CD1c-positive myeloid dendritic cell (primary cell): ENCODE results near the gene LRCH4.
"Not testable (repeated sequence)": the region's sequence is repeated elsewhere in the genome, so short reads cannot be mapped to it uniquely, and the experiment has no call there.

Source experiments
- DNase-seq: peaks from one replicate; pipeline ENCODE4 v3.0.0-alpha.2; 2016; ENCODE audit errors: extremely low spot score

Gene LRCH4

DNA sequence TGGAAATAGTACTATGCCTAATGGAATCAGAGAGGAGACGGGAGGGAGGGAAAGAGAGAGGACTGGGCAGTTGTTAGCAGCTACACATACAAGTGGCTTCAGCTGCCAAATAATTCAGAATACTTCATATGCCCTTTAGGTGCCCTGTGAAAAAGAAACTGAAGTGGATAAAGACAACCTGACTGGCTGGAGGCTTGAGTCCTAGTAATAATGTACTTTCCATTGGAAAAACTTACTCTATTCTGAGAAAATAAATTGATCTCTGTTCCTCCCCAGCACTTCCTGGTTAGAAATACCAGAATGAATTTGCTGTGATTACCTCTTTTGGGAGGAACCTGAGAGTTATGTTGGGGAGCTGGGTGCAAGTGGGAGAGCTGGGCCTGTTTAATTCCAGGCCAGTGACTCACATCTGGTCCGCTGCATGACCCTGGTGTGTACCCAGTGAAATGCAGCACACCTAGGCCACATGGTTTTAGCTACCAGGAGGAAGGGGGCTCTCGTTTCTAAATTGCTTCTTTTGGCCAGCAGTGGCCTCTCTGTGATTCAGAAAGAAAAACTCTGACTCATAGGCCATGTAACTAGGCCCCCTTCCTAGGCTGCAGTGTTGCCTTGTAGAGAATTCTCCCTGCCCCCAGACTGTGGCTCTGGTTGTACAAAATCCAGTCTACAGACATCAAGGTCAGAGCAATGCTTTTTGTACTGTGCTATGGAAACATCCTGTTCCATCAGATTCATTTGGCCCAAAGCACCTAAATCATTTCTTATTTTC, 40.4 kb downstream of the LRCH4 start:
- peak; percentile 66 for DNase-seq

DNA sequence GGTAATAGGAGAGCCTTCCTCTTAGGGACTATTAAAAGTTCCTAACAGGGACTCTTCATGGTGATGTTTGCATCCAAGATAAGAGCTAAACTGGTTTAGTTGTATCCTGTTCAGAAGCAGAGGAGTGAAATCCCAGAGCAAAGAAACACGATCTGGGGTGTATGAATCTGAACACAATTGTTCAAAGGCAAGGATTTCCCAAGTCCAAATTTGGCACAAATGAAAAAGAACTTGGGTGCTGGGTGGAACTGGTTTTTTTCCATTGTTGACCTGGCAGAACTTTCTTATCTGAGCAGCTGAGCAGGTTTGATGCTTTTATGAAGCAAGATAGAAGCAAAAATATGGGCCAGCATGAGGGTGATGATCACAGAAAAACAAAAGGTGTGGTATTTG, 41.0 kb downstream of the LRCH4 start:
- no peak for DNase-seq

DNA sequence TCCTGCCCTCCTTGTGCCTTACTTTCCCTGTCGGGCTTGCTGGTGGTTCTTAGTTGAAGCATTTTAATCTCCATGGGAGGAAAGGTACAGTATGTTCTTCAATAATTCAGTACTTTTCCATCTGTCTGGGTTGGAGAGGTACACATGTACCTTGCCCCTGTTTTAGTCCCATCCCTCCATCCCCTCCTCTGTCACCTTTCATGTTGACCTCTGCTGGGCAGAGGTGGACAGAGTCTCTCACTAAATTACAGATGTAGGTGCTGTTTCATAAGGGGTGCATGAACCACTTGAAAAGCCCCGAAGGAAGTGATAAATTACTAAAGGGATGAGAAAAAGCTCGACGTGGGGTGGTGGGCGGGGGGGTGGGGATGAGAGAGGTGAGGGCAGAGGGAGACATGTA, 41.5 kb downstream of the LRCH4 start:
- no peak for DNase-seq

DNA sequence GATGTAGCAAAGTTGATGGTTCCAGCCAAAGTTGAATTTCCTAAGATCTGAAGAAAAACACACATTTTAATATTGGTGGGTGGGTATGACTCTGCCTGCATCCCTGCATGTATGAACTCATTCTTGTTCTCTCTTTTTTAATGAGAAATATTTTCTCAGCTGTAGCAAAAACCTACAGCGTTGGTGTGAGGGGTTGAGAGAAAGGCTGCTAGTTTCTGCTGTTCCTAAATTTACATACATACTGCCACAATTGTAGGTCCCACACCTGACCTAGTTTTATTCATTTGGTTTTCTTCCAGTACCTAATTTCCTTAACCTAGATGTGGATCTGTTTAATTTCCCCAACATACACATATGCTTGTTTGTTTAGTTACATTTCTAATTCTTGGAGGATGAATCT, 42.3 kb downstream of the LRCH4 start:
- DNase-seq: no peak

DNA sequence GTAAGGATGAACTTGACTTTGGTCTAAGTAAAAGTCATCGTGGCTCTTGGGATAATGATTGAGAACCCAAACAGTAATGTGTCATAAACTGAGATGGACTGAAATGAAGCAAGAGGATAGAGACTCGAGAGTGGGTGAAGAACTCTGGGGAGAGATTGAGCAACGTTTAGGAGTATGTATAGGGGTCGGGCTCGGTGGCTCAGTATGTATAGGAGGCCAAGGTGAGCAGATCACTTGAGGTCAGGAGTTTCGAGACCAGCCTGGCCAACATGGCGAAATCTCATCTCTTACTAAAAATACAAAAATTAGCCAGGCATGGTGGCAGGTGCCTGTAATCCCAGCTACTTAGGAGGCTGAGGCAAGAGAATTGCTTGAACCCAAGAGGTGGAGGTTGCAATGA, 44.6 kb downstream of the LRCH4 start:
- peak; percentile 7 for DNase-seq

DNA sequence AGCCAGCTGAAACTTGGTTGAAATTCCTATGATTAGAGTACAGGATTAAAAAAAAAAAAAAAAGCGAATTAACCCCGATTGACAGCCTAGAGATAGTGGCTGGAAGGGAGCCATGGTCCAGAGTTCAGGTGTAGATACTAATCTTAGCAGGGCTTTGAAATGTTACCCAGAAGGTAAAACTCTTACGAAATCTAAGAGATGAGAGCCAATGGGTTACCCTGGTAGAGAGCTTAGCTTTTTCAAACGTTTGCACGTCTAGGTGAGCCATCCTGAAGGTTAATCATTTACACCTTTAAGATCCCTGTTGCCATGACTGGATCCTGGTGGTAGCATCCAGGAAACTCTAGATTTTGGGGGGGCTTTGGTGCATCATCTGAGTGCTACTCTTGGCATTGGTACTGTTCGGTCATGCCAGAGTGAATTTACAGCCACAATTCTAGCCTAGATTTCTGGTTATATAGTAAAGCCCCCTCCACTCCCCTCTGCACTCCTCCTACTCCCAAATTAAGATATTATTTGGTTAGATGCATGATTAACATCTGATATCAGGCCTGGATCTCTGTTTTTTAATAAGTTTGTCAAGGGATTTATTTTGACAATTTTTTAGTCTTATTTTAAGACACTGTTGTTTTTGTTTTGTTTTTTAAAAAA, 45.7 kb downstream of the LRCH4 start:
- no peak for DNase-seq

DNA sequence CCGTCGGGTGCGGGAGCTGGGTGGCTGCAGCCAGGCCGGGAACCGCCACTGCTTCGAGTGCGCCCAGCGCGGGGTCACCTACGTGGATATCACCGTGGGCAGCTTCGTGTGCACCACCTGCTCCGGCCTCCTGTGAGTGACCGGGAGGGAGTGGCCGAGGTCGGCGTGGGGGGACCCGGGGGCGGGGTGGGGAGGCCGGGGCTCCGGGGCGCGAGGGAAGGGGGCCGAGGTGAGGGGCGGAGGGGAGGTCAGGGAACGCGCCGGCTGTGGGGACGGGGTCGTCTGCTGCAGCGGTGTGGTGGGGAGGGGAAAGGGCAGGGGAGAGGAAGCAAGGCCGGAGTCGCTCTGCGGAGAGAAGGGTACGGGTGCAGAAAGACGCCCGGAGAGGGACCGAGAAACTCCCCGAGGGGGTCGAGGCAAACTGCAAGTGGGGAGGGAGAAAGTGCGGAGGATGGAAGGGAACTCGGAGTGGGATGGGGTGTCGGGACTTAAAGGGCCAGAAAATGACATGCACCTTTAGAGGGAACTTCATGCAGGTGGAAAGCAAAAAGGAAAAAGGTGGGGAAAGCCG, 46.4 kb downstream of the LRCH4 start:
- no peak for DNase-seq

DNA sequence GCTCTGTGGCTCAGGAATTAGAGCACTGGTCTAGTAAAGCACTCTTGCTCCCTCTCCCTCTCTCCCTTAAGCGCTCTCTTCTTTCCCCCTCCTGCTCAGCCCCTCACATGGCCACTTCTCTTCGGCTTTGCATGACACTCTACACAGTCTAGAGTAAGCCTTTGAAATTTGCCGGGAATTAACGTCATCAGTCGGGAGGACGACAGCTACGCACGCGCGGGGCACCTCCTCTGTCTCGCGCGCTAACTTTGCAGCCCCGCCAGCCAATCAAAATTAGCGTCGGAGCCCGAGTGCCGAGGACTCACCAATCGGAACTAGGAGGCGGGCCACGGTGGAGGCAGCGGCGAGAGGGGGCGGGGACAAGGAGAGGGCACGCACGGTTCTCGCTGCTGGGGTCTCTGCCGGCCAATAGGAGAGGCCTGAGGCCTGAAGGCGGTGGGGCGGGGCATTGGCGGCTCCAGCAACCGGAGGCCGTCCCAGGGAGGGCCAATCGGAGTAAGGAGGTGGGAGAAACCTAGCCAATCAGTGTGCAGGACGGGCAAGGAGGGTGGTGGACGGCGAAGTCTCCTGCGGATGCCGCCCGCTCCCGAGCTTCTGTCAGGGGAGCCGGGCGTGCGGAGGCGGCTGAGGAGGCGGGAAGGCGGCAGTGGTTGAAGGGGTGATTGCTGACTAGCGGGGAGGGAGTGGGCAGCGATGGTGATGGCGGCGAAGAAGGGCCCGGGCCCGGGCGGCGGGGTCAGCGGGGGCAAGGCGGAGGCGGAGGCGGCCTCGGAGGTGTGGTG, 47.1 kb downstream of the LRCH4 start, which contains the start of gene AGFG2:
TSS of gene AGFG2 (plus strand) at position 550 of the 782 bp plus-strand sequence. CDS start at position 694, 144 bp downstream.
- DNase-seq: peak; percentile 100

DNA sequence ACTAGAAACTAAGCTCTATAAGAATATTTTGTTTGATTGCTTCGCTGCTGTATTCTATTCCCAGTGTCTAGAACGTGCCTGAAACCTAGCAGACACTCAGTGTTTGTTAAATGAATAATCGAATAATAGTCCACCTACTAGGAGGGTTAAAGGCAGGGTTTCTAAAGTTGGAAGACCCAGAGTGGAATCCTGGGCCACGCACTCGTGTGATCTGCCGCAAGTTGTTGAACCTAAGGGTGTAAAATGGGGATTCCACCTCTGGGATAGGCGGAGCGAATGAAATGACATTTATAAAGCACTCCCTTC, 47.6 kb downstream of the LRCH4 start:
- no peak for DNase-seq

DNA sequence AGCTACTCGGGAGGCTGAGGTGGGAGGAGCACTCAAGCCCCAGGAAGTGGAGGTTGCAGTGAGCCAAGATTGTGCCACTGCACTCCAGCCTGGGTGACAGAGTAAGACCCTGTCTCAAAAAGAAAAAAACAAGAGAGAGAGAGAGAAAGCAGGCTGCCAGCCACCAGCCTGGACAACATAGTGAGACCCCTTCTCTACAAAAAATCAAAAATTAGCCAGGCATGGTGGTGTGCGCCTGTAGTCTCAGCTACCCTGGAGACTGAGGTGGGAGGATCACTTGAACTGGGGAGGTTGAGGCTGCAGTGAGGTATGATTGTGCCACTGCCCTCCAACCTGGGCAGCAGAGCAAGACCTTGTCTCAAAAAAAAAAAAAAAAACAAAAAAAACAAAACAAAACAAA, 49.2 kb downstream of the LRCH4 start:
- DNase-seq: not testable (repeated sequence)

DNA sequence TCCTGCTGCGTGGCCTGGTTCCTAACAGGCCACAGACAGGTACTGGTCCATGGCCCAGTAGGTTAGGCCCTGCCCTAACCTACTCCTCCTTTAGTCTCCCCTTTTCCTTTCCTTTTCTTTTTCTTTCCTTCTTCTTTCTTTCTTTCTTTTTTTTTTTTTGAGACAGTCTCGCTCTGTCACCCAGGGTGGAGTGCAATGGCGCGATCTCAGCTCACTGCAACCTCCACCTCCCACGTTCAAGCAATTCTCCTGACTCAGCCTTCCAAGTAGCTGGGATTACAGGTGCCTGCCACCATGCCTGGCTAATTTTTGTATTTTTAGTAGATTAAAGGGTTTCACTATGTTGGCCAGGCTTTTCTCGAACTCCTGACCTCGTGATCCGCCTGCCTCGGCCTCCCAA, 49.9 kb downstream of the LRCH4 start:
- DNase-seq: not testable (repeated sequence)

DNA sequence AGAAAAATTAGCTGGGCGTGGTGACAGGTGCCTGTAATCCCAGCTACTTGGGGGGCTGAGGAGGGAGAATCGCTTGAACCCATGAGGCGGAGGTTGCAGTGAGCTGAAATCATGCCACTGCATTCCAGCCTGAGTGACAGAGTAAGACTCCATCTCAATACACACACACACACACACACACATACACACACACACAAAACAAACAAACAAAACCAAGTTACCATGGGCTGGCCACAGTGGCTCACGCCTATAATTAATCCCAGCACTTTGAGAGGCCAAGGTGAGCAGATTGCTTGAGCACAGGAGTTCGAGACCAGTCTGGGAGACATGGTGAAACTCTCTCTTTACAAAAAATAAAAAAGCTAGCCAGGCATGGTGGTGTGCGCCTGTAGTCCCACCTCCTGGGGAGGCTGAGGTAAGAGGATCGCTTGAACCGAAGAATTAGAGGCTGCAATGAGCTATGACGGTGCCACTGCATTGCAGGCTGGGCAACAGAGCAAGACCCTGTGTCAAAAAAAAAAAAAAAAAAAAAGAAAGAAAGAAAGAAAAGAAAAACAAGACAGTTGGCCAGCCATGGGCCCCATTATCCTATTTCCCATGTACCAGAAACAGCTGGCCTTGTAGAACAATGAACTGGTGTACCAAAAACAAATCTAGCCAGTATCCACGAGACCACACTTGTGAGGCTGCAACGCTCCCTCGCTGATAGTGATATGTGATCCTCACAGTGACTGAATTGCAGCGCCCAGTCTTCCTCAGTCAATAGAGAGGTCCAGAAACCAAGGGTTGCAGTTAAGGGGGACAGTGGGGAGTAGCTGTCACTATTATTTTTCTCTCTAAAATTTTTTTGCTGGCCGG, 53.5 kb downstream of the LRCH4 start:
- no peak for DNase-seq

DNA sequence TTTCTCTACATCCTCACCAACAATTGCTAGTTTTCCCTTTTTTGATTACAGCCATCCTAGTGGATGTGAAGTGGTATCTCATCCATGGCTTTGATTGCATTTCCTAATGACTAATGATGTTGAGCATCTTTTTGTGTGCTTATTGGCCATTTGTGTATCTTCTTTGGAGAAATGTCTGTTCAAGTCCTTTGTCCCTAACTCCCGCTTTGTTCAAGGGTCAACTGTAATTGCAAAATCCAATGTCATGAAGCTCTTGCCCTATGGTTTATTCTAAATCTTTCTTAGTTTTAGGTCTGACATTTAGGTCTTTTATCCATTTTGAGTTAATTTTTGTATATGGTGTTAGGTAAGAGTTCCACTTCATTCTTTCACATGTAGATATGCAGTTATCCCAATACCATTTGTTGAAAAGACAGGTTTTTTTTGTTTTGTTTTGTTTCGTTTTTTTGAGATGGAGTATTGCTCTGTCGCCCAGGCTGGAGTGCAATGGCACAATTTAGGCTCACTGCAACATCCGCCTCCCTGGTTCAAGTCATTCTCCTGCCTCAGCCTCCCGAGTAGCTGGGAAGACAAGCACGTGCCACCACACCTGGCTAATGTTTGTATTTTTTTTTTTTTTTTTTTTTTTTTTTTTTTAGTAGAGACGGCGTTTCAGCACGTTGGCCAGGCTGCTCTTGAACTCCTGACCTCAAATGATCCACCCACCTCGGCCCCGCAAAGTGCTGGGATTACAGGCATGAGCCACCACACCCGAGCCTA, 57.6 kb downstream of the LRCH4 start:
- not testable (repeated sequence) for DNase-seq
